SH-SY5Y (cell line): ENCODE results near the gene MVB12A.

Experiments
- GATA2 ChIP-seq: IDR thresholded peaks from 2 replicates; pipeline ENCODE4 v1.6.1; 2011; ENCODE audit warnings: mild to moderate bottlenecking, low read depth, low read length
- GATA3 ChIP-seq: IDR thresholded peaks from 2 replicates; pipeline ENCODE4 v1.6.1; 2011; ENCODE audit warnings: low read depth, mild to moderate bottlenecking, low read length, moderate library complexity

DNA sequence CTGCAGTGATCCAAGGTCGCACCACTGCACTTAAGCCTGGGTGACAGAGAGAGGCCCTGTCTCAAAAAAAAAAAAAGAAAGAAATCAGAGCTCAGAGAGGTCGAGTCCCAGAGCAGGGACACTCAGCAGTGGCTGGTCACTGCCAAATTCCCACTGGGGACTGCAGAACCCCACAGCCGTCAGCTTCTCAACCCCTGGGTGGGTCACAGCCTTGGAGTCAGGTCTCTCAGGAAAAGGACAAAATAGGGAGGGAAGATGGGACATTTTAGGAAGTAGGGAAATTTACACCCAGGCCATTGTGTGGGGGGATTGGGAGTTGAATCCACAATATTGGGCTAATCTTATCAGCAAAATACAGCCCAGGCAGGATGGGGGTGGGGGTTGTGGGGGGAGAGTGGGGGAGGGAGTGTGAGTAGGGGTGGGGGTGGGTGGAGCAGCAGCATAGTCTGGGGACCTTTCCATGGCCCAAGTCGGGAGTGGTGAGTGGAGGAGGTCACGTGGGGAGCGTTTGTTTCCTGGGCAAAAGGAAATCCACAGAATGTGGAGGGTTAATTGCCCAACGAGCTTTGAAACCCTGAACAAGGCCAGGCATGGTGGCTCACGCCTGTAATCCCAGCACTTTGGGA lies 20.8 kb upstream of the MVB12A start:
- TF ChIP-seq GATA2 (no peak), GATA3 (no peak)
